Activated T-cell treated with anti-CD3 and anti-CD28 coated beads for 48 hours (primary cell): ENCODE results near the gene TSC2.

Experiments
- DNase-seq: peaks from one replicate; pipeline ENCODE4 v3.0.0-alpha.2; 2020; ENCODE audit warnings: low read depth

The TSC2 gene

GRCh38 chr16:2070576-2071453 is 23.0 kb downstream of the TSC2 start:
- no peak for DNase-seq

DNA sequence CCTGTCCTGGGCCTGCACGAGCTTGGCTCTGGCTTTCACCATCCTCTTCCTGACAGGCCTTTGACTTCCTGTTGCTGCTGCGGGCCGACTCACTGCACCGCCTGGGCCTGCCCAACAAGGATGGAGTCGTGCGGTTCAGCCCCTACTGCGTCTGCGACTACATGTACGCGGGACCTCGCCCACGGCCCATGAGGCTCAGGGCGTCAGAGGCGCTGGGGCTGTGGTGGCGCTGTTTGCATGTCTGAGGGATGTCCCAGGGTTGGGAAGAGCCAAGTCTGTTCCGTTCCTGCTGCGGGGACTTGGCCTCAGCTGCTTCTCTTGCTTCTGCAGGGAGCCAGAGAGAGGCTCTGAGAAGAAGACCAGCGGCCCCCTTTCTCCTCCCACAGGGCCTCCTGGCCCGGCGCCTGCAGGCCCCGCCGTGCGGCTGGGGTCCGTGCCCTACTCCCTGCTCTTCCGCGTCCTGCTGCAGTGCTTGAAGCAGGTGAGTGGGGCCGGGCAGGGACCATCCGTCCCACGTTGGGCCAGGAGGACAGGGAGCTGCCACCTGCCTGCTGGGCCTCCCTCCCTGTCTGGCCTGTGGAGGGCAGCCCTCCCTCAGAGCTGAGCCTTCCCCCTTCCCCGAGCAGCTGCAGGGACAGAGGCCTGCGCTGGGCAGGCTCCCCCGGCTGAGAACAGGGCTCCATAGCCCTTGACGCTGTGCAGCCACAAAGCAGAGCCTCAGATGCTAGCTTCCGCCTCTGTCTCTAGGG is 23.8 kb downstream of the TSC2 start:
- no peak for DNase-seq

- no peak for DNase-seq
These were observed 25.1 kb downstream of the TSC2 start for GRCh38 chr16:2072926-2073325.

DNA sequence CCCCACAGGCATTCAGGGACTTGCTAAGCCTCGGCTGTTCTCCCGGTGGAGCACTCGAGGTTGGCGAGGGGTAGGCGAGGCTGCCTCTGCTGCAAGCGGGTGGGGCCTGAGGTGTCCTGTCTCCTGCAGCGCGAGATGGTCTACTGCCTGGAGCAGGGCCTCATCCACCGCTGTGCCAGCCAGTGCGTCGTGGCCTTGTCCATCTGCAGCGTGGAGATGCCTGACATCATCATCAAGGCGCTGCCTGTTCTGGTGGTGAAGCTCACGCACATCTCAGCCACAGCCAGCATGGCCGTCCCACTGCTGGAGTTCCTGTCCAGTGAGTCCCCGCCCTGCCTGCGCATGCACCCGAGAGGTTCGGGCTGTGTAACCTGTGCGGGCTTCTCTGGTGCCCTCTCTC is 26.3 kb downstream of the TSC2 start:
- DNase-seq: no peak

DNA sequence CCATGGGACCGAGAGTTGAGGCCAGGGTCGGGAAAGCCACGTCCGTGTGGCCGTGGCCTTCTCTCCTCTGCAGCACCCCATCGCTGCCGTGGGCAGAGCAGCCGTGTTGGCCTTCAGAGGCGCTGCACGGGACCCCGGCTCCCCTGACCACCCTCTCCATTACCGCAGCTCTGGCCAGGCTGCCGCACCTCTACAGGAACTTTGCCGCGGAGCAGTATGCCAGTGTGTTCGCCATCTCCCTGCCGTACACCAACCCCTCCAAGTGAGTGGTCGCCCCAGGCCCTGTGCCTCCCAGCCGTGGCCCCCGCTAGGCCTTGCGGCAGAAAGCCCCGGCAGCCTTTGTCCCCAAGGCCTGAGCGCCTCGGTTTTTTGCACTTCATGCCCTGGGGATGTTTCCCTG is 27.8 kb downstream of the TSC2 start:
- no peak for DNase-seq

DNA sequence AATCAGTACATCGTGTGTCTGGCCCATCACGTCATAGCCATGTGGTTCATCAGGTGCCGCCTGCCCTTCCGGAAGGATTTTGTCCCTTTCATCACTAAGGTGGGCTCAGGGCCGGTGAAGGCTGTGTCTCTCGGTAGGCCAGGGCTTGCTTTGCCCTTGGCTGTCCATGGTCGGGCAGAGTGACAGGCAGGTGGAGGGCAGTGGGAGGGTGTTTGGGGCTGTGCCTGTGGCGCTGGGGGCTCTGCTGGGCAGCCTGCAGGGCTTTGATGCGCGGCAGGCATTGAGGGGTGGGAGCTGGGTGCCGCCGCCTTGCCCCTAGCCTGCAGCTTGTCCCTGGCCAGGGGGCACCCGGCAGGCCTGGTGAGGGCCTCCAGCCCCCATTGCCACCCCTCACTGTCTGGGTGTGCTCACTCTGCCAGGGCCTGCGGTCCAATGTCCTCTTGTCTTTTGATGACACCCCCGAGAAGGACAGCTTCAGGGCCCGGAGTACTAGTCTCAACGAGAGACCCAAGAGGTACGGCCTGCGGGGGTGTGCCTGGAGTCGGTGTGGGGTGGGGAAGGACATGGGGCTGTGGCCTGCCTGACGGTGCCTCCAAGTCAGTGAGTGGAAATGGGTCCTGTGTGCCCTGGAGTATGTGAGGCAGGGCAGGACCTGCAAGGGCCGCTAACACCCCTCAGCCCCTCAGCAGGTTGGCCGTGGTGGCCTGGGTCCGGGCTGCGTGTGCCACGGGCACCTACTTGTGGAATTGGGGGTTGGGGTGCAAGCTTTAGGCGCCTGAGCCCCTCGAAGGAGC is 28.5 kb downstream of the TSC2 start:
- DNase-seq: no peak

- no peak for DNase-seq
These were observed 29.2 kb downstream of the TSC2 start for GRCh38 chr16:2077016-2077415.

GRCh38 chr16:2077696-2078095 is 29.9 kb downstream of the TSC2 start:
- DNase-seq: no peak

GRCh38 chr16:2078096-2078495 is 30.3 kb downstream of the TSC2 start:
- DNase-seq: no peak

GRCh38 chr16:2078691-2079090 is 30.9 kb downstream of the TSC2 start:
- DNase-seq: no peak

DNA sequence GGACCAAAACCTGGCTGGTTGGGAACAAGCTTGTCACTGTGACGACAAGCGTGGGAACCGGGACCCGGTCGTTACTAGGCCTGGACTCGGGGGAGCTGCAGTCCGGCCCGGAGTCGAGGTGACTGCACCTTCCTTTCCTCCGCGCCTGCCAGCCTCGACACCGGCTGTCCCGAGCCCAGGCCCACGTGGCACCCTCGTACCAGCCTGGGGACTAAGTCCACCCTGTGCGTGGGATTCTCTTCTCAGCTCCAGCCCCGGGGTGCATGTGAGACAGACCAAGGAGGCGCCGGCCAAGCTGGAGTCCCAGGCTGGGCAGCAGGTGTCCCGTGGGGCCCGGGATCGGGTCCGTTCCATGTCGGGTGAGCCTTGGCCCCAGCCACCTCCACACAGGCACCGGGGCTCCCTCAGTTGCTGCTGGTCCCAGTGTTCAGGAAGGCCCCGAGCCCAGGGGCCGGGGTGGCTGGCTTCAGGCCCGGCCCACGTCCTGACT is 31.6 kb downstream of the TSC2 start:
- DNase-seq: no peak

- no peak for DNase-seq
These were observed 32.2 kb downstream of the TSC2 start for GRCh38 chr16:2079991-2080390.

- no peak for DNase-seq
These were observed 33.7 kb downstream of the TSC2 start for GRCh38 chr16:2081201-2082084.

DNA sequence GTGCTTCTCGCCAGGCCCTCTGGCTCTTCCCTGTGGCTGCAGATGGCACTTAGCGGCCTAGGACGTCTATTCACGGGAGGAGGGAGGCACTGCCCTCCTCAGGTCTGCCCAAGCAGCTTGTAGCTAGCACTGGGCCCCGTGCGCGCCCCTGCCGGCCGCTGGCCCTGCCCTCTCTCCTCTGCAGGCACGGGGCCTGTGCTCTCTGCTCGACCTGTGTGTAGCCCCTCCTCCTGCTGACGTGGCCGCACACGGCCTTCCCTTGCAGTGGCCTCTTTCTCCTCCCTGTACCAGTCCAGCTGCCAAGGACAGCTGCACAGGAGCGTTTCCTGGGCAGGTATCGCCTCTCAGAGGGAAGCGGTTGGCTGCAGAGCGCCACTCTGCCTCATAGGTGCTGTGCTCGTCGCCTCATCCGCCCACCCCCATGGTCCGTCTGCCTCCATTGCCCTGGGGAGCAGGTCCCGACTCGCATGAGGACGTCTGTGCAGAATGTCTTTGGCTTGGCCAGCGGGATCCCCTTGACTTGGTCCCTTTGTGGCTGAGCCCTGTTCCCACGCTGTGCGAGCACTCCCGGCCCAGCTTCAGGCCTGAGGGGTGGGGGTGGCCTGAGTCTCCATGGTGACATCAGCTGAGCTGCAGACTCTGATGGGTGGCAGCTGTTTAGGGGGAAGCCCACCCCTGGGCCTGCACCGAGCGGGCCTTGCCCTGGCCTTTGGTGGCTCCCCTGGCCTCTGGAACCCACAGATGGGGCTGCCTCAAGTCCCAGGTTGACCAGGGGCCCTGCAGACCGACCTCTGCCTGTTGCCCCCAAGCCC is 34.6 kb downstream of the TSC2 start:
- no peak for DNase-seq

DNA sequence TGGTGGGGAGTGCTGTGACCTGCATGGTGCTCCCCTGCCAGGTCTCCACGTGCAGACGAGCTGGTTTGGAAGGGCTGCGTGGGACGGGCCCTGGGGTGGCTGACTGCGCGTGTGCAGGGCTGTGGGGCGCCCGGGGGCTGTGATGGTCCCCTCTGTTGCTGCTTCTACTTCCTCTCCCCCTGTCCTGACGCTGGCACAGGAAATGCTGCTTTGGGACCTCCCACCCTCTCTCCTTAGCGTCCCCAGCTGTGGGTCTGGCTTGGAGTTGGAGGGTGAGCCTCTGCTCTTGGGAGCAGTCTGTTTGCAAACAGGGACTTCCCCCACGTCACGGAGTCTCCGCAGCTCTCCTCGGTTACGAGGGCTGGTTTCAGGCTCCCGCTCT is 35.2 kb downstream of the TSC2 start:
- DNase-seq: no peak

DNA sequence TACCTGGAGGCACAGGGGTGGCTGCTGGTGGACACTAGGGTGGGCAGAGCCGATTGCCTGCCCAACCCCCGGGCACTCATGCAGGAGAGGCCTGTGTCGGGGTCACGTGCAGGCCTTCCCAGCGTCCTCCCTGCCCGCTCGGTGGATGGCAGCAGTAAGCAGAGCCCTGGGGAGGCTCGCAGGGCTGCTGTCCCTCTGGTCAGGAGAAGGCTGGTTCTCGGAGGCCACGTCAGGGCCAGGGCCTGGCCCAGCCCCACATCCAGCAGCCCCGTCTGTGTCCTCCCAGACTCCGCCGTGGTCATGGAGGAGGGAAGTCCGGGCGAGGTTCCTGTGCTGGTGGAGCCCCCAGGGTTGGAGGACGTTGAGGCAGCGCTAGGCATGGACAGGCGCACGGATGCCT is 35.6 kb downstream of the TSC2 start:
- DNase-seq: no peak

GRCh38 chr16:2083876-2084780 is 36.3 kb downstream of the TSC2 start:
- DNase-seq: no peak

GRCh38 chr16:2084895-2085625 is 37.3 kb downstream of the TSC2 start:
- DNase-seq: no peak

DNA sequence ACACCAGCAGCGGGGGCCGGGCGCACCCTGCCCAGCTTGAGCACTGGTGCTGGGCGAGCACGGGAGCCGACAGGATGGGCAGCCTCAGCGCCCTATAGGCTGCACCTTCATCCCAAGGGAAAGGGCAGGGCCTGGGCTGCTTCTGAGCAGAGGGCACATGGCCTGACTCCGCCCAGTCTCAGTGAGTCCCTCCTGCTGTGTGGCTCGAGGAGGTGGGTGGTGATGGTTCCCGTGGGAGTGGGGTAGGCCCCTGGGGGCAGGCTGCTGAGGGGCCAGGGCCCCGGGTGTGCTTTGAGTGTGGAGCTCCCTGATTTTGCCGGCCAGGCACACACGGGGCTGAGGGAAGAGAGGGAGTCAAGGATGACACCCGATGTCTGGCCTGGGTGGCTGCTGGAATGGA is 37.9 kb downstream of the TSC2 start:
- DNase-seq: no peak
